ENCODE measurements around the gene TEAD4. TPM values are rescaled to one million over a fixed set of nuclear protein-coding genes. Genes with fewer than 3 reads are reported as not detected.

Gene TEAD4
- 10 to 100 TPM; 21.8 to 34.1 TPM for total RNA-seq
- 10 to 100 TPM; 12.2 to 17.7 (median 13.0) TPM for polyA plus RNA-seq (ENCODE audit: insufficient read length in 6 of 6)
- long read RNA-seq, donor 1, partial matches to known transcripts: 0 of 1 reads
- long read RNA-seq, donor 1, other reads (novel, unspliced or antisense): 0 of 1 reads
- long read RNA-seq, donor 2: 0 reads
- long read RNA-seq, donor 3, partial matches to known transcripts: 0 of 3 reads
- long read RNA-seq, donor 3, other reads (novel, unspliced or antisense): 0 of 3 reads
- long read RNA-seq, donor 4, partial matches to known transcripts: 5 of 13 reads
- long read RNA-seq, donor 4, other reads (novel, unspliced or antisense): 5 of 13 reads
- long read RNA-seq, donor 5, partial matches to known transcripts: 0 of 3 reads
- long read RNA-seq, donor 5, other reads (novel, unspliced or antisense): 0 of 3 reads
- long read RNA-seq, donor 6, partial matches to known transcripts: 0 of 4 reads
- long read RNA-seq, donor 6, other reads (novel, unspliced or antisense): 0 of 4 reads
- long read RNA-seq, donor 7, partial matches to known transcripts: 0 of 2 reads
- long read RNA-seq, donor 7, other reads (novel, unspliced or antisense): 0 of 2 reads
- long read RNA-seq, donor 8, partial matches to known transcripts: 0 of 1 reads
- long read RNA-seq, donor 8, other reads (novel, unspliced or antisense): 0 of 1 reads
- long read RNA-seq, donor 9: 0 reads
- long read RNA-seq, donor 10, transcript TEAD4-202 (13 exons, 1,690 nt): major isoform, 11 of 19 reads
- long read RNA-seq, donor 10, partial matches to known transcripts: 7 of 19 reads
- long read RNA-seq, donor 10, other reads (novel, unspliced or antisense): 0 of 19 reads
- long read RNA-seq, donor 11: 0 reads
- long read RNA-seq, donor 12, partial matches to known transcripts: 0 of 2 reads
- long read RNA-seq, donor 12, other reads (novel, unspliced or antisense): 0 of 2 reads

GRCh38 chr12:2959192-2959504, at the start of gene TEAD4:
Gene TEAD4 (plus strand): TSS chr12:2959397.
- Histone ChIP-seq H3K9me3 (no peaks in the 10 kb centered on the region), H3K4me1 (peaks cover 3 to 11% of the 10 kb centered on the region in 2 donors), H3K36me3 (no peaks in the 10 kb centered on the region), H3K4me3 (peak within 1 kb of the TSS; percentile 55), H3K27ac (peak within 1 kb of the TSS; percentile 82 to 85), H3K27me3 (peaks cover 0 to 66% of the 10 kb centered on the region in 2 donors)
- peak; percentile 79 for ATAC-seq
- DNase-seq: peak; percentile 49 to 91 (median 66)
- intact Hi-C loops (cut with DNase I): no loop called here
- TF ChIP-seq CTCF (IDR thresholded peaks at IDR 0.05): no peak

GRCh38 chr12:2912216-2912575, 47.0 kb upstream of the TEAD4 start:
- no peaks in the 10 kb centered on the region for H3K9me3 ChIP-seq
- no peaks in the 10 kb centered on the region for H3K27me3 ChIP-seq
- DNase-seq (peak in 1 of 4 donors; percentile 12), ATAC-seq (no peak)
- H3K27ac ChIP-seq: no peak overlapping the region
- TF ChIP-seq CTCF (IDR thresholded peaks at IDR 0.05): no peak
- peaks cover 0 to 30% of the 10 kb centered on the region in 2 donors for H3K36me3 ChIP-seq
- H3K4me1 ChIP-seq: no peaks in the 10 kb centered on the region
- intact Hi-C loops (cut with DNase I): no loop called here
- no peak overlapping the region for H3K4me3 ChIP-seq

DNA sequence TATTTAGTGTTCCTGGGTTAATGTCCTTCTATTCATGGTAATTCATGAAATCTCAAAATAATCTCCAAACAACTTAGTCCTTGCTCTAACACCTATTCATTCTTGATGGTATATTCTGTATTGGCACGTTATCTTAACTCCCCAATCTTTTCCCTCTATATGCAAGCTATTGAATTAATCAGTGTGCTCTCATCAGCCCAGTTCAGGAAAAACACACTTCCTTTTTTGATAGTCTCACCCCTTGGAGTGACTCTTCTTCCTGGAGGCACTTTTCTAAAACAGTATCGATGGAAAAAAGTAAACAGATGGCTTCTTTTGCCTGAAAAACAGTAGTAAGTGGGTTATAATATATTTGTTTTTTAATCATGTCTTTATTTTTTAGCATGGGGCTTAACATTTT, 39.9 kb upstream of the TEAD4 start:
- no peak for TF ChIP-seq CTCF (IDR thresholded peaks at IDR 0.05)
- ATAC-seq: no peak
- no peak overlapping the region for H3K27ac ChIP-seq

DNA sequence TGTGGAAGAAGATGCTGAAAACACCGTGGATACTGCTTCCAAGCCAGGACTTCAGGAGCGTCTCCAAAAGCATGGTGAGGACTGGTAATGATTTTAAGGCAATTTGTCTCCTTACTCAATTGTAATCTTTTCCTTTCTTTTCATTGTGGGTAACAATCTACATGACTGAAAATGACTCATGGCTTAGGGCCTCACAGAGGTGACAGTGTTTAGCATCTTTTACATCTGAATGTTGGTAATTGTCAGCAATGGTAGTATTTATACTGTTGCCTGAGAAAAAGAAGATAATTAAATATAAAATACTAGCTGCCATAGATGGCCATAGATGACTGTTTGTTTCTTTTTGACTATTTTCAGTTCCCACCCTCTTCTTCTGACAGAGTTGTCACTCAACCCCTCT, 36.9 kb upstream of the TEAD4 start:
- H3K27me3 ChIP-seq: no peaks in the 10 kb centered on the region
- H3K4me3 ChIP-seq: no peak overlapping the region
- peaks cover 0 to 57% of the 10 kb centered on the region in 2 donors for H3K36me3 ChIP-seq
- intact Hi-C loops (cut with DNase I): no loop called here
- ATAC-seq (no peak), DNase-seq (no peak)
- H3K9me3 ChIP-seq: no peaks in the 10 kb centered on the region
- H3K27ac ChIP-seq: no peak overlapping the region
- TF ChIP-seq CTCF (IDR thresholded peaks at IDR 0.05): no peak
- no peaks in the 10 kb centered on the region for H3K4me1 ChIP-seq

More for the DNA sequence above, 39.9 kb upstream of the TEAD4 start:
- Histone ChIP-seq H3K9me3 (no peaks in the 10 kb centered on the region), H3K4me3 (no peak overlapping the region), H3K27me3 (no peaks in the 10 kb centered on the region), H3K4me1 (no peaks in the 10 kb centered on the region), H3K36me3 (peaks cover 0 to 36% of the 10 kb centered on the region in 2 donors)
- intact Hi-C loops (cut with DNase I): no loop called here
- DNase-seq: no peak

- H3K4me3 ChIP-seq: no peak overlapping the region
- no peak for TF ChIP-seq CTCF (IDR thresholded peaks at IDR 0.05)
- H3K9me3 ChIP-seq: no peaks in the 10 kb centered on the region
- intact Hi-C loops (cut with DNase I): no loop called here
- no peaks in the 10 kb centered on the region for H3K27me3 ChIP-seq
- no peaks in the 10 kb centered on the region for H3K4me1 ChIP-seq
- no peak overlapping the region for H3K27ac ChIP-seq
- no peak for ATAC-seq
- DNase-seq: no peak
- peaks cover 0 to 57% of the 10 kb centered on the region in 2 donors for H3K36me3 ChIP-seq
These were observed 36.1 kb upstream of the TEAD4 start for GRCh38 chr12:2923057-2923456.
